Measurements from ENCODE around the gene ANKRD39.

ANKRD39 gene

GRCh38 chr2:96878171-96878570, 20.4 kb upstream of the ANKRD39 start:
- no peak for TF ChIP-seq CTCF (IDR thresholded peaks at IDR 0.05; ENCODE audit: insufficient read depth, low read length, missing control alignments)
- H3K4me3 ChIP-seq (ENCODE audit: low read depth, low read length), result no peak overlapping the region
- CTCF ChIA-PET, result interaction anchor here (1.2 to 1.4 kb wide), 2 partner anchors 9 to 20 kb away, joined by 4 read pairs; partner anchors contain the start of gene ANKRD39
- no peak for DNase-seq (ENCODE audit: low read depth, low spot score)
- POLR2A ChIA-PET, result no interaction called here

- no peak for DNase-seq (ENCODE audit: low read depth, low spot score)
- POLR2A ChIA-PET, result no interaction called here
- CTCF ChIA-PET, result interaction anchor here (1.2 to 1.4 kb wide), 2 partner anchors 9 to 19 kb away, joined by 4 read pairs; partner anchors contain the start of gene ANKRD39
- TF ChIP-seq CTCF (IDR thresholded peaks at IDR 0.05; ENCODE audit: insufficient read depth, low read length, missing control alignments), result no peak
- no peak overlapping the region for H3K4me3 ChIP-seq (ENCODE audit: low read depth, low read length)
These were observed 19.8 kb upstream of the ANKRD39 start for GRCh38 chr2:96877631-96878092.

GRCh38 chr2:96877042-96877451, 19.2 kb upstream of the ANKRD39 start:
- no peak for DNase-seq (ENCODE audit: low read depth, low spot score)
- no peak overlapping the region for H3K4me3 ChIP-seq (ENCODE audit: low read depth, low read length)
- no peak for TF ChIP-seq CTCF (IDR thresholded peaks at IDR 0.05; ENCODE audit: insufficient read depth, low read length, missing control alignments)
- POLR2A ChIA-PET, result no interaction called here
- CTCF ChIA-PET, result interaction anchor here (1.4 kb wide), 1 partner anchor 19 kb away, joined by 4 read pairs; the partner anchor contains the start of gene ANKRD39

- no peak for TF ChIP-seq CTCF (IDR thresholded peaks at IDR 0.05; ENCODE audit: insufficient read depth, low read length, missing control alignments)
These were observed 18.6 kb upstream of the ANKRD39 start for GRCh38 chr2:96876269-96877041.

GRCh38 chr2:96875498-96876268, 17.9 kb upstream of the ANKRD39 start:
- ChIA-PET CTCF (interaction anchor here (0.6 to 1.1 kb wide), 3 partner anchors 75 to 237 kb away, joined by 3 to 5 read pairs (median 3); partner anchors contain the start of gene ANKRD36), POLR2A (no interaction called here)
- DNase-seq (ENCODE audit: low read depth, low spot score), result no peak
- TF ChIP-seq CTCF (IDR thresholded peaks at IDR 0.05; ENCODE audit: insufficient read depth, low read length, missing control alignments), result no peak
- no peak overlapping the region for H3K4me3 ChIP-seq (ENCODE audit: low read depth, low read length)

More at GRCh38 chr2:96876269-96877041, 18.6 kb upstream of the ANKRD39 start:
- CTCF ChIA-PET, result interaction anchor here (1.0 to 1.4 kb wide), 3 partner anchors 18 to 236 kb away, joined by 3 to 5 read pairs (median 4); partner anchors contain the start of genes ANKRD36 and ANKRD39
- POLR2A ChIA-PET, result no interaction called here
- no peak overlapping the region for H3K4me3 ChIP-seq (ENCODE audit: low read depth, low read length)
- DNase-seq (ENCODE audit: low read depth, low spot score), result no peak
